Measurements from ENCODE around the gene FAAH.
A peak's percentile ranks its signal among the peaks of the same experiment; 100 is the strongest.

FAAH gene

GRCh38 chr1:46423574-46424240, 29.6 kb downstream of the FAAH start:
- no peak for DNase-seq

GRCh38 chr1:46424730-46425129, 30.6 kb downstream of the FAAH start:
- no peak for DNase-seq

GRCh38 chr1:46425726-46426125, 31.6 kb downstream of the FAAH start:
- no peak for DNase-seq

- DNase-seq, result no peak
Measured at GRCh38 chr1:46427541-46427940, 33.4 kb downstream of the FAAH start.

GRCh38 chr1:46429436-46429835, 35.3 kb downstream of the FAAH start:
- DNase-seq, result no peak

- DNase-seq, result no peak
Measured at GRCh38 chr1:46431695-46432094, 37.6 kb downstream of the FAAH start.

- no peak for DNase-seq
Measured at GRCh38 chr1:46432781-46433327, 38.7 kb downstream of the FAAH start.

GRCh38 chr1:46434358-46434757, 40.2 kb downstream of the FAAH start:
- no peak for DNase-seq

- no peak for DNase-seq
Measured at GRCh38 chr1:46436844-46437243, 42.7 kb downstream of the FAAH start.

- no peak for DNase-seq
Measured at GRCh38 chr1:46437723-46438122, 43.6 kb downstream of the FAAH start.

GRCh38 chr1:46438346-46438745, 44.2 kb downstream of the FAAH start:
- no peak for DNase-seq

GRCh38 chr1:46440478-46440877, 46.4 kb downstream of the FAAH start:
- DNase-seq, result no peak

GRCh38 chr1:46442317-46443161, 48.4 kb downstream of the FAAH start:
- DNase-seq, result peak; percentile 80 to 83

GRCh38 chr1:46444466-46444865, 50.3 kb downstream of the FAAH start:
- DNase-seq, result no peak

GRCh38 chr1:46445773-46446256, 51.7 kb downstream of the FAAH start:
- no peak for DNase-seq

GRCh38 chr1:46446646-46447498, 52.8 kb downstream of the FAAH start:
- peak; percentile 28 to 73 for DNase-seq

- DNase-seq, result no peak
Measured at GRCh38 chr1:46447499-46448108, 53.5 kb downstream of the FAAH start.

- no peak for DNase-seq
Measured at GRCh38 chr1:46448109-46448911, 54.2 kb downstream of the FAAH start.

GRCh38 chr1:46449223-46450159, 55.4 kb downstream of the FAAH start:
- DNase-seq, result no peak

- no peak for DNase-seq
Measured at GRCh38 chr1:46450160-46450517, 56.0 kb downstream of the FAAH start.
